ENCODE data around the gene TGFA.

The TGFA gene

DNA sequence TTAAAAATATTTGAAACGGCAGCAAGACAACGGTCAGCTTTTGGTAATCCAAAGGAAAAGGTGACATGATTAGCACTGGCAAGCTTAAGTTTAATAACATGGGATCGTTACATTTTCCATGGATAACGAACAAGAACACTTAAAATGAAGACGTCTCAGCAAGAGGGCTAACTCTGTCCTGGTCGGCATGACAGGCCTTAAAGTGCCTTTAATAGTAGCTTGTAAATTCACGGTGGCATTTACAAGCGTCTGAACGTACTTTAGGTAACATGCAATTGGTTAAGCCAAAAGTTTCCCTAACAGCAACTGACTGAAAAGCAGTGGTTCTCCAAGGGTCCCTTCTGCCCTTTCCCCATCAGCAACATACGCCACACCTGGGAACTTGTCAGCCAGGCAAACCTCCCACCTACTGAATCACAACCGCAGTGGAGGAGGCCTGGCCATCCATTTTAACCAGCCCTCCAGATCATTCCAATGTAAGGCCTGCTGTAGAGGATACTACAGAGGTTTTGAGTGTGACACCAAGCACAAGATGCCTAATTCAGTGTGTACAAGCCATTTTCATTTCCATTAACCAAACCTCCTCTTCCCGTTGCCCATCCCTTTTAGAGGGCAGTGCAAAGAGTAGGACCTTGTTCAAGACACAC is 4.4 kb downstream of the TGFA start:
- Histone ChIP-seq H3K27ac (ENCODE audit: poor library complexity, severe bottlenecking) (peak overlapping the region; percentile 30), H3K36me3 (ENCODE audit: low read depth) (peaks cover 24% of the 10 kb centered on the region), H3K27me3 (ENCODE audit: insufficient read depth, poor library complexity, severe bottlenecking) (no peaks in the 10 kb centered on the region), H3K4me3 (ENCODE audit: severe bottlenecking) (no peak overlapping the region), H3K9me3 (ENCODE audit: severe bottlenecking) (no peaks in the 10 kb centered on the region), H3K4me1 (ENCODE audit: insufficient read depth, poor library complexity, severe bottlenecking) (peaks cover 53% of the 10 kb centered on the region)
- TF ChIP-seq, protein P1, sequence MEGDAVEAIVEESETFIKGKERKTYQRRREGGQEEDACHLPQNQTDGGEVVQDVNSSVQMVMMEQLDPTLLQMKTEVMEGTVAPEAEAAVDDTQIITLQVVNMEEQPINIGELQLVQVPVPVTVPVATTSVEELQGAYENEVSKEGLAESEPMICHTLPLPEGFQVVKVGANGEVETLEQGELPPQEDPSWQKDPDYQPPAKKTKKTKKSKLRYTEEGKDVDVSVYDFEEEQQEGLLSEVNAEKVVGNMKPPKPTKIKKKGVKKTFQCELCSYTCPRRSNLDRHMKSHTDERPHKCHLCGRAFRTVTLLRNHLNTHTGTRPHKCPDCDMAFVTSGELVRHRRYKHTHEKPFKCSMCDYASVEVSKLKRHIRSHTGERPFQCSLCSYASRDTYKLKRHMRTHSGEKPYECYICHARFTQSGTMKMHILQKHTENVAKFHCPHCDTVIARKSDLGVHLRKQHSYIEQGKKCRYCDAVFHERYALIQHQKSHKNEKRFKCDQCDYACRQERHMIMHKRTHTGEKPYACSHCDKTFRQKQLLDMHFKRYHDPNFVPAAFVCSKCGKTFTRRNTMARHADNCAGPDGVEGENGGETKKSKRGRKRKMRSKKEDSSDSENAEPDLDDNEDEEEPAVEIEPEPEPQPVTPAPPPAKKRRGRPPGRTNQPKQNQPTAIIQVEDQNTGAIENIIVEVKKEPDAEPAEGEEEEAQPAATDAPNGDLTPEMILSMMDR (IDR thresholded peaks at IDR 0.05; ENCODE audit: poor library complexity, severe bottlenecking): no peak
- ATAC-seq (ENCODE audit: low read depth) (no peak), DNase-seq (ENCODE audit: low spot score) (no peak)

DNA sequence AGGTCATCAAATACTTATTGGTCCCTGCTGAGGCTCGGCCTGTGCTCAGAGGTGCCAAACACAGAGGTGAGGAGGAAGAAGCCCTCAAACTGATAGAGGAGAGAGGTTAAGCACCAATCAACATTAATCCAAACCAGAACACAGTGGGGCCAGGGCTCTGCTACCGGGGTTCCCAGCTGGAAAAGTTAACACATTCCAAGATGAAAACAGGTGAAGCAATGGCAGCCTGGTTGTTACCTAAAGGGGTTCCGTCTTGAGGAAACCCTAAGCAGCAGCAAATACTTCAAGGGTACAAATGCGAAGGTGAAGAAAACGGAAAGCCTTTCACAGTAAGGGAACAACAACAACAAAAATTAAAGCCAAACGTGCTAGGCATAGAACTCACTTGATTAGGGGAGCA is 5.4 kb downstream of the TGFA start:
- DNase-seq (ENCODE audit: low spot score) (no peak), ATAC-seq (ENCODE audit: low read depth) (no peak)
- Histone ChIP-seq H3K36me3 (ENCODE audit: low read depth) (peaks cover 28% of the 10 kb centered on the region), H3K4me1 (ENCODE audit: insufficient read depth, poor library complexity, severe bottlenecking) (peaks cover 61% of the 10 kb centered on the region), H3K9me3 (ENCODE audit: severe bottlenecking) (no peaks in the 10 kb centered on the region), H3K27ac (ENCODE audit: poor library complexity, severe bottlenecking) (peak overlapping the region; percentile 30), H3K27me3 (ENCODE audit: insufficient read depth, poor library complexity, severe bottlenecking) (no peaks in the 10 kb centered on the region), H3K4me3 (ENCODE audit: severe bottlenecking) (no peak overlapping the region)
- TF ChIP-seq, protein P1 (IDR thresholded peaks at IDR 0.05; ENCODE audit: poor library complexity, severe bottlenecking): no peak

DNA sequence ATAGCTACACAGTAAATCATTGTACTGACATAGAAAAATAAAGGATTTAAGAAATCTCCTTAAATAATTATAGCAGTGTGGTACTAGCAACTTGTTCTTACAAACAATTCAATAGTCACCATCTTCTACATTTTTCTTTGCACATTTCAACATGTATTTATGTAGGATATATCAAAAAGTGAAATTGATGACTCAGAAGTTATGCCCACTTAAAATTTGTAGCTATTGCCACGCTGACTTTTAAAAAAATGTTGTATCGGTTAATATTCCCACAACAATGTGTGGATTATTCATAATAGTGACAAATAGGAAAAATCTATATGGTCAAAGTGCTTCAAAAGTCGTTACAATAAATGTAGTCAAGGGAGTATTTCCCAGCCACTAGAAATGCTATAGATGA is 6.7 kb downstream of the TGFA start:
- Histone ChIP-seq H3K27ac (ENCODE audit: poor library complexity, severe bottlenecking) (peak overlapping the region; percentile 8), H3K9me3 (ENCODE audit: severe bottlenecking) (no peaks in the 10 kb centered on the region), H3K4me3 (ENCODE audit: severe bottlenecking) (no peak overlapping the region), H3K27me3 (ENCODE audit: insufficient read depth, poor library complexity, severe bottlenecking) (no peaks in the 10 kb centered on the region), H3K4me1 (ENCODE audit: insufficient read depth, poor library complexity, severe bottlenecking) (peaks cover 73% of the 10 kb centered on the region), H3K36me3 (ENCODE audit: low read depth) (peaks cover 25% of the 10 kb centered on the region)
- DNase-seq (ENCODE audit: low spot score) (no peak), ATAC-seq (ENCODE audit: low read depth) (no peak)
- TF ChIP-seq, protein P1 (IDR thresholded peaks at IDR 0.05; ENCODE audit: poor library complexity, severe bottlenecking): no peak

DNA sequence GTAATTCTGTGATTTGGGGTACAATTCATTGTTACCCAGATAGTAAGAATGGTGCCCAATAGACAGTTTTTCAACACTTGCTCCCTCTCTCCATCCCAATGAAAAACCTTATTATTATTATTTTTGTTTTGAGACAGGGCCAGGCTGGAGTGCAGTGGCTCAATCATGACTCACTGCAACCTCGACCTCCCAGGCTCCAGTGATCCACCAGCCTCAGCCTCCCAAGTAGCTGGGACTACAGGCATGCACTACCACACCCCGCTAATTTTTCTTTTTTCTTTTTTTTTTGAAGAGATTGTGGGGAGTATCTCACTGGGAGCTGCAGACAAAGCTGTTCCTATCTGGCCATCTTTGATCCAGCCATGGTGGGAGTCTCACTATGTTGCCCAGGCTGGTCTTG is 7.2 kb downstream of the TGFA start:
- DNase-seq (ENCODE audit: low spot score) (no peak), ATAC-seq (ENCODE audit: low read depth) (no peak)
- peak overlapping the region; percentile 8 for H3K27ac ChIP-seq (ENCODE audit: poor library complexity, severe bottlenecking)

More for the DNA sequence above, 7.2 kb downstream of the TGFA start:
- Histone ChIP-seq H3K4me3 (ENCODE audit: severe bottlenecking) (no peak overlapping the region), H3K36me3 (ENCODE audit: low read depth) (peaks cover 21% of the 10 kb centered on the region), H3K9me3 (ENCODE audit: severe bottlenecking) (no peaks in the 10 kb centered on the region), H3K4me1 (ENCODE audit: insufficient read depth, poor library complexity, severe bottlenecking) (peaks cover 78% of the 10 kb centered on the region), H3K27me3 (ENCODE audit: insufficient read depth, poor library complexity, severe bottlenecking) (no peaks in the 10 kb centered on the region)
- TF ChIP-seq, protein P1 (IDR thresholded peaks at IDR 0.05; ENCODE audit: poor library complexity, severe bottlenecking): no peak

Data from RWPE2 (cell line).